Right renal cortex interstitium (tissue), 3 donors: Measurements from ENCODE around the gene GRIK1. TPM values are rescaled to one million over a fixed set of nuclear protein-coding genes. Genes with fewer than 3 reads are reported as not detected.

Source experiments
- DNase-seq, 3 donors: peaks; one replicate each; pipeline ENCODE4 v3.0.0-alpha.2; 2013; ENCODE audit warnings: low read depth in 3 of 3, low spot score in 2 of 3
- polyA plus RNA-seq, 3 donors: library from polyadenylated mRNA; unstranded; fragments of 120-200 nt; gene quantifications; one replicate each; pipeline ENCODE4 v1.2.1, GENCODE V29; 2013; ENCODE audit not compliant: insufficient read length in 3 of 3

Gene GRIK1
- polyA plus RNA-seq, 3 donors = 1.2 to 2.5 (median 1.5) TPM

DNA sequence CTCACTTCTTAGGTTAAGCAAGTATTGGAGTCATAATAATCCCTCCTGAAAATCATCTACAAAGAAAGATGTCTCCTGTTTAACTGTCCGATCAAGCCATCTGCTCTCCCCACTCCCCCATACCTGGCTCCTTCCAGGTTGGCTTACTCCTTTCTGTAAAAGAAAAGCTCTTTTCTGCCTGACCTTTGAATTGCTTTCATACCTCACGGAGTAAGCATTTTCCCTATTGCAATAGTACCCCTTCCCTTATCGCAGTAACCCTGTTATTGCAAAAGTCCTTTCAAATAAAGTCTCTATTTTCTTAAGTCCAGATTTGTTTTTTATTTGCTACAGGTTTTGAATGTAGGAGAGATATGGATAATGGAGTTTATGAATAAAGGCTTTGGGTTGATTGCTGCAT, 150.4 kb downstream of the GRIK1 start:
- no peak for DNase-seq

DNA sequence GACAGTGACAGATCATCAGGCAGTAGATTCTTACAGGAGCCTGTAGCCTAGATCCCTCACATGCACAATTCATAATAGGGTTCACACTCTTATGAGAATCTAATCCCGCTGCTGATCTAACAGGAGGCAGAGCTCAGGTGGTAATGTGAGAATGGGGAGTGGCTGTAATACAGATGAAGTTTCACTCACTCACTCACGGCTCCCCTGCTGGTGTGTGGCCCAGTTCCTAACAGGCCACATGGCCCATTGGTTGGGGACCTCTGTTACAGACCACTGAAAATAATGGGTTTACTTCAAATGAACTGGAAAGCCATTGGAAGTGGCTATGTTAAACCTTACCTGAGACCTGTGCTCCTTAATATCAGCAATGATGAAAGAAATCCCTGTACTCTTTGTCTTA, 151.0 kb downstream of the GRIK1 start:
- DNase-seq = no peak

DNA sequence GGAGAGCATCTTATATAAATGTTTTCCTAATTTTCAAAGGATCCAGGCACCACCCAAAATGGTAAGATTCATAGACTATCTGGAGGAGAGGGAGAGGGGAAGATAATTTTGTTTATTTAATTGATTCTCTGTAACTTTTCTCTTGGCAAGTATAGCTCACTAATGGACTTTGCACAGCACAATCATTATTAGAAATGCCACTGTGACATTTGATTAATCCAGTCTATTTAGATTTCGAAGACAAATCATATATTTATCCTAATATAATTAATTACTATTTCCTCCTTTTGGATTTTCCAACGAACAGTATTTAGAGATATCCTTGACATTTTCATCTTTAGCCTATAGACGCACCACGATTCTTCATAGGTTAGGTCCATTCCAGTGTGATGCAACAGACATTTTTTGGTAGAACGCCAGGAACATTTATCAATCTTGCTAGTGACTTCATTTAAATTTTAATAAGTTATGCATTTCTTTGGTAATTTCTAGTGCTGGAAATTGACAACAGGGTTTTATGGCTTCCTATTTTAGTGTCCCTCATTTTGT, 152.4 kb downstream of the GRIK1 start:
- no peak for DNase-seq

DNA sequence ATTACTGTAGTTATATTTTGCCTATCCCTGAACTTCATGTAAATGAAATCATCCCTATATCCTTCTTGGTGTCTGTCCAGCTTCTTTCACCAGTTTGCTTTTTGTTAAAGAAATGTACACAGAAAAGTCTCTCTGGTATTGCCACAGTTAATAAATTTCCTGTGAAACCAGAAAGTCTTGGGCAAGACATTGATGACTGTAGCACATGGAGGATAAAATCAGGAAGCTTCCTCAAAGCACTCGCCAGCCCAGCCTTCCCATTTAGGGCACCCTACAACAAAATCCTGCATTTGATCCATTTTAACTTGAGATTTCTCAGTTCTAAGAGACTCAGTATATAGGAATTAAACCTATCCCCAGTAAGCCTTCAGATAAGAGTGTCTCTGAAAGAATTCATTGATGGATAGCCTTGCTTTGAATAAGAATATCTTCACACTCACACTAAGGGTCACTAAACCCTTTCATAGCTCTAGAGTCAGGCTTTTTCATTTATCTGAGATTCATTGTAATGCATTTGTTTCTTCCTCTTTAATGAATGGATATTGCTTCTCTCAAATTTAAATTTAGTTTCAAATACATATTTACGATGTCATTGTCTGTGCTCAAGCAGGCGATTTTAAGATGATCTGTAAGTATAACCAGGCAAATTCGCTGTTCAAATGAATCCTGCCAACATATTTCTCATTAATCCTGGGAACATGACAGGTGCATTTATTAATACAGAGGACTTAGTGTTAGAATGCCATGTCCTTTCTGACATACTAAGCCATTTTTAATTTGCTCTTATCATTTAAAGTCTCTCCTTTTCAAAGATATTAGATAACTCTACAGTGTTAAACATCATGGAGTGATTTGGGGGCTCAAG, 153.1 kb downstream of the GRIK1 start:
- no peak for DNase-seq

DNA sequence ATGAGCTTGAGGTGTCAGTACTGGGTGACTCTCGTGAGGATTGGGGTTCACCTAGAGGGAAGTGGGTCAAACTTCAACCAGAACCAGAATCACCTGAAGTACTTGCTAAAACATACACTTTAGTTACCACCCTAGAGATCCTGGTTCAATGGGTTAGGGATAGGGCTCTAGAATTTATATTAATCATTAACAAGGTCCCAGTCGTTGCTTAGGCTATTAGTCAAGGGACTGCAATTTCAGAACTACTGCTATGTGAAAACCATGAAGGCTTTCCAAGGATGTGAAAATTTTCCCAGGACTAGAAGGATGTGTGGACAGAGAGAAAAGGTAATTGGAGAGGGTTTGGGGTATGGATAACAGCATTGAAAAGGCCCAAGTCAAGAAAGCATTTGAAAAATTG, 162.6 kb downstream of the GRIK1 start:
- no peak for DNase-seq

DNA sequence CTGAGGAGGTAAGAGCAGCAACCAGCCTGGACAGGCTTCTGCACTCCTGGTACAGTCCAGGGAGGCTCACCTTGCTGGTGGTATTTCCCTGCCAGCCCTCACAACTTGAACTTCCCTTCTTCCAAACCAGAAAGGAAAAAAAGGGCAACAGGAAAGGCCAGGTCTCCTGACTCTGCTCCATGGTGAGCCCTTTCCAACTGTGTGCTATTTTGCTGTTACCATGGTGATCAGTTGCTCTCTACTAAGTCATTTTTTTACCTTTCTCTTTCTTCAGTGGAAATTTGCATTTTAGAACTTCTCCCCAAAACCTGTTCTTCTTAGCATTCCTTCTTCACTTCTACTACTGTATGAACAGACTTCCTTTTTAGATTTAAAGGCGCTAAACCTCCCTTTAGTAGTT, 164.3 kb downstream of the GRIK1 start:
- no peak for DNase-seq

DNA sequence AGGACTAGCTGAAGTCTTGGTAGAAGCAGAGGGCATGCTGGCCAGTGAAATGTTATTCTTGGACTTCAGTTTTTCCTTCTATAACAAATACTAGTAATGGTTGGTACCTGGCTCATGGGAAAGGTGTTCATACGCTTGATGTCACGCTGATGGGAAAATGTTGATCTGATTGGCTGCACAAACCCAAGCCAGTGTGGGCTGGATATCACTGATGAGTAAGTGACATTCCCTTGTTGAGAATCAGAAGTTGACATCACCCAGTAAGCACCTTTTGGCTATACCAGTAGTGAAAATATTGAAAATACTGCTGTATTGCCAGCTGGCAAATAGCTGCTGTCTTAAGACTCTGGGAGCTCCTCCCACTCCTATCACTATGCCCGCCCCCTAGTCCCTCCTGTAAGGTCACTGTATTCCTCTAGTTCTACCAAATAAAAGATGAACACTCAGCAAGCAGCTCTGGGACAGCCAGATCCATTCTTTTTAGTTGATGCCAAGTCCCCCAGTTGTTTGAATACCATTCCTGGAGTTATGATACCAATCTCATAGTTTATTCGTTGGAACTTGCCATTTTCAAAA, 168.2 kb downstream of the GRIK1 start:
- no peak for DNase-seq

DNA sequence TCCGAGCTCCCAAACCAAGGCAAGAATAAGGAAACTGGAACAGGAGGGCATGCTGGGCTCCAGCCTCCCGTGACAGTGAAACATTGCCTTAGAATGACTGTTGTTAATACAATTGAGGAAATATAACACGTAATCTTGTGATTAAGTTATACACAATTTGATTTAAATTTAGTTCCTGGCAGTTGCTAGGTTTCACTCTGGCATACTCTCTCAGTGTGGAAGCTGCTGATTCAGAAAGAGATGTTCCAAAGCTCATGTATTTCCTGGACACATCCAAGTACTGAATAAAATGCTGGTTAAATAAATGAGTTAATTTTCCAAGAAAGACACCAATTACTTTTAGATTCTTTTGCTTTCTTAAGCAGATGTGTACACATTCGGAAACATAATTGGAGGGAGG, 176.1 kb downstream of the GRIK1 start:
- DNase-seq = no peak

DNA sequence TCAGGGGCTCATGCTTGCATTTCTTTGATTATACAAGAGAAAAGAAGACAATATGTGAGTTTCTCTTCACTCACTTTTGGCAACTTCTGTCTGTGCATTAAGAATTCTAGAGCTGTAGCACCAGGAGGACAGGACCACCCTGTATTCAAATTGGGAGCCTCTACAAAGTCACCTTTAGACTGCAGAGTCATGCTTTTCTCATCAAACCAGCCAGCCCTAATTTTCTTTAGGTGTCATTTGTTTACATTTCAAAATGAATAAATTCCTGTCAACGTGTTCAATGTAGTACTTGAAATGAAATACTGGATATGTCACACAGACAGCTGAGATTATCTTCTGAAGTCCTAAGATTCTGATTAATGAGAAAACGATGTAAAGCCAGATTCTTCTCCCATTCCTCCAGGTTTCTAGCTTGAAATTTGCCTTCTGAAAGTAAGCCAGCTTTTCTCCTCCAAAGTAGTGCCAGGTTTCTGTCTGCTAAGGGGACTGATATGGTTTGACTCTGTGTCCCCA, 177.2 kb downstream of the GRIK1 start:
- DNase-seq = no peak

DNA sequence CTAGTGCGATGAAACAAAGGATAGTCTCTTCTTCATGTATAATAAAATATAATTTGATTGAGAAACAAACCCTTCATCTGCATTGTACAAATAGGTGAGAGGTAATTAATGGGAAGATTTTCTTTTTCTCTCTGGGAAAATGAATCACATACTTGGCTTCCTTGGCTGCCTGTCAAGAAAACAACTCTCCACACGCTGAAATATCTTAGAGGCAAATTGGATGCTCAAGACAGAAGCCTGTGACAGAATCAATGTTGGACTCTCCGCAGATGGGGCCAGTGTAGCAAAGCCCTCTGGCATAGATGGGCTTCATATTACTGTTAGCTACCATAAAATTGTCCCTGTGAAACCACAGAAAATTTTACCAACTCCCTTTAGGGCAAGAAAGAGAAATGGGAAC, 186.6 kb downstream of the GRIK1 start:
- DNase-seq = no peak

DNA sequence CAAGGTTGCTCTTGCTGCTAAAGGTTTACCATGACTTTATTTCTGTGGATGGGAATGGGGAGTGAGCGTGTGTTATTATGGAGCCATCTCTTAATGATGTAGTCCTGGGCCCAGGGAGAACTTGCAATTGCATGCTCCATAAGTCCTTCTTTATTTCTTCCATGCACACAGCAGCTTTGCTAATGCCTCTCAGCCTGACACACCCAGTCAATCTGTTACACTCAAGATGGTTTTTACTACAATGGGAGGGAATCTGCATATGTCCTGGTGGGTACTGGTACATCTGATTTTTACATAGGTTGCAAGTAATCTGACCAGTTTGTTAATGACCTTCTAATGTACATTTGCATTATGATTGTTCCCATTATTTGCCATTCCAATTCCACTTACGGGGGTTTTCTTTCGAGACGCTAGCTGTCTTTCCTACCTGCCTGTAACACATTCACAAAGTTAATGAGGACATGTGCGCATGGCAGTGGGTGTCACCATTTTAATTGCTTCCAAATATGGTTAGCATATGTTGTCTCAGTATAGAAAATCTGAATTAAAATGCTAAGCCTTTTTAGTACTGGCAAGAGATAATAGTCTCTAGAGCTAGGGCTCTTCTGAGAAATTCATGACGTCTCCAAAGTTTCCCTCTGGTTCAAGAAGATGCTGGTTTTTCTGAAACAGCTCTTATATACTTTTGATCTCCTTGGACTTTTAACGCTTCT, 188.2 kb downstream of the GRIK1 start:
- DNase-seq = no peak

DNA sequence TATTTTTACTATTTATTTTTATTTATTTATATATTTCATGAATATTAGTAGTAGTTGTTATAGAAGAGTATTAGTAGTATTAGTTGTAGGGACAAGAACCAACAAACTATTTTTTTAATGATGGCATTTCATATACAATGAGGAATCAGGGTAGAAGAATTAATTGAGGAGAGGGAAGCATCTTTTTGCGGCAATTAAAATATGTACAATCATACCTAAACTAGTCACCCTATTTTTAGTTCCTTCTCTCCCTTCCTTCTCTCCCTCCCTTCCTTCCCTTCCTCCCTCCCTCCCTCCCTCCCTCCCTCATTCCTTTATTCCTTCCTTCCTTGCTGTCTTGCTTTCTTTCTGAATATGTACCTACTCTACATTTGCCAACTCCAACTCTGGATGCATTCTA, 189.8 kb downstream of the GRIK1 start:
- no peak for DNase-seq

DNA sequence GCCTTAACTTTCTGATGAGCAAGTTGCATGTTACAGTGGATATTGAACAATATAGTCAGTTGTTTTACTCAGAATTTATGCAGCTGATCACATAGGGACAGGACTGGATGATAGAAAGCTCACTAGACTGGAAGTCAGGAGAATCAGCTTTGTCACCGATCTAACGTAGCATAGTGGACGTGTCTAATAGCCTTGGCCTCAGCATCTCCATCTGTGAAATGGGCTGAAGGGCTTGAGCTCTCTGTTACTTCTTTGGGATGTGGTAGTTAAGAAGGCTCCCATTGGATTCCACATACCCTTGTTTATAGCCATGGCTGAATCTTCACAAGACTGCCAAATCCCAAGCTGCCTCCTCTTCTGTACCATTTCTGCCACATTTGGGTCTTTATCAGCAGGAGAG, 190.6 kb downstream of the GRIK1 start:
- no peak for DNase-seq

DNA sequence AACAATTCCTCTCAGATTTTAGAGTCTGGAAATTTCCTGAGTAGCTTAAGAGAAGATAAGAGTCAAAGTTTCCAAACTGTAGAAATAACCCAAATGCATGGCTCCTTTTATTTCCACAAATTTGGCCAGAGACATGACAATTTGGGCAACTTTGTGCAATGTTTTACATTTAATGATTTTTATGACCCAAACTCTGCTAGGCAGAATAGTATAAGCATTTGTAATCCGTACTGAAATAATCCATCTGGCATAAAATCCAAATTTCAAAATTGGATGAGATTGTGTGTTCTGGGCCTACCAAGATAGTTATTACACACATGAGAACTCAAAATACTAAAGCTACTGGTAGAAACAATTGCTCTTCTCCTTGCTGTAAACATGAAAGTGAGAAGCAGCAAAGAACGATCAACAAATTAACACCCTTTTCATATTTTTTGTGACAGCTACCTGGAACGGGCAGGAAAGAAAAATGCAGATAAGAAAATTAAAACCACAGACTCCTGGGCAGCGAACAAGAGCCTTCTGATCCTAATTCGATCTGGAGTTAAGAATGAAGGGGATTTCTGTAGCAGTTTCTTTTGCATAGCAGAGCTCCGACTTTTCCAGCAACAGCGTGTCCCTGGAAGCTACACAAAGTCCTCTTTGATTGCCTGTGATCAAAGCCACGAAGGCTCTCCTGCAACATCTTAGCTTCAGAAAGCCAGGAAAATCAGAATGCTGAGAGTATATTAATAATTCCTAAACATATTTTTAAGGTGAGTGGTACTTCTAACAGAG, 191.2 kb downstream of the GRIK1 start:
- no peak for DNase-seq

DNA sequence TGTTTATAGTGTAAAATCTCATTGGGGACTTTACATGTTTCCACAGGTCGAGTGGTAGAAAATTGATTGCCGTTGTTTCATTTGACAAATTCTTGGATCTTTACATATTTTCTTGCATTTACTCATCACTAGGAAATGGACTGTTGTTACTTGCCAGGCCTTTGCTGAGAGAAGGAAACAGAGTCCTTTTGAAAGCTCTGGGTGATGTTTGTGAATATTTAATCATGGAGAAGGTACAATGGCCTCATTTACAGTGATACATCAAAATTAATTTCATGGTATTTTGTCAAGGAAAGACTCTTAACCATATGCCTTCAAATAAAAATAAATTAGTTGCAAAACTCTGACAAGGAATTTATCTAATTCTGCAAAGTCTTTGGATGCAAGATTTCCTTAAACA, 198.0 kb downstream of the GRIK1 start:
- DNase-seq = no peak

DNA sequence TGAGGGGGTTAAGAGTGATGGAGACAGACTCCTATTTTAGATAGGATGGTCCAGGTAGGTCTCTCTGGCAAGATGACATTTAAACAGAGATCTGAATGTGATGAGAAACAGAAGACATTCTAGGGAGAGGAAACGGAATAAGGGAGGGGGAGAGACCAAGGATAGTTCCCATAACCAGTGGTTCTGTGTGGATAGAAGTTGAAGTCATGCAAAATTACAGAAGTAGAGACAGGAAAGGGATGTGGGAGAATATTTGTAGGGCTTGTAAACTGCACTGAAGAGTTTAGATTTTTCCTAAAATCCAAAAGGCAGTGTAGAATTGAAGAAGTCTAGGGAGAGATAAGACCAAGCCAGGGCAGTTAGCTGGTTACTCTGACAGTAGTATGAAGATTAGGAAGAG, 200.6 kb downstream of the GRIK1 start:
- DNase-seq = no peak

DNA sequence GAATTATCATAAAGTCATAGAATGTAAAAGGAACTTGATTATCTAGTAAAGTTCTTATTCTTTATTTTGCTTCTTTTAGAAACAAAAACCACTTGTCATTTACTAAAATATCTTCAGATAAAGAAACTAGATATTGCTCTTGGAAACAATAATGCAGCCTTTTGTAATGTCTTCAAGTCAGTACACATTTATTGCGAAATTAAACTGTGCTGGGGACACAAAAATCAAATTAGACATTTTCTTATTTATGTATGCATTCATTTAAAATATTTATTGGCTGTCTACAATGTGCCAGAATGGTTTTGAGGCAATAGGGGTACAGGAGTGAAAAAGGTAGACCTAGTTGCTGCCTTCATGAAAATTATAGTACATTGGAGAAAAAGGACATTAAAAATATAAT, 201.1 kb downstream of the GRIK1 start:
- no peak for DNase-seq

DNA sequence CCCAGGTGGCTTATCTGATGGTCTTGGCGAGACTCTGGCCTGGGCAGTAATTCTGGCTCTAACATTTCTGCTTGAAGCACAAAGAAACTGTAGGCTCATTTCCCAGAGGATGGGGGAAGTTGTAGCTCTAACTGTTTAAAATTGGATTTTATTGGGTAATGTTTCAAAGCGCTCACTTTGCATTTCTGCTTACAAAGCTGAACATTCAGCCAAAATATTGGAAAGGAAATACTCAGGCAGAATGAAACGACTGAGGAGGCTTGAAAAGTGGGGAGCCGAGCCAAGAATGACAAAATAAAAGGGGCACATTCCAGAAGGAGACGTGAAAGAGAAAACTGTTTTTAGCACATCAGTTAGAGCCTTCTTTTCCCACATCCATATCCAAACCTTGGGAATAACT, 202.6 kb downstream of the GRIK1 start:
- DNase-seq = no peak

DNA sequence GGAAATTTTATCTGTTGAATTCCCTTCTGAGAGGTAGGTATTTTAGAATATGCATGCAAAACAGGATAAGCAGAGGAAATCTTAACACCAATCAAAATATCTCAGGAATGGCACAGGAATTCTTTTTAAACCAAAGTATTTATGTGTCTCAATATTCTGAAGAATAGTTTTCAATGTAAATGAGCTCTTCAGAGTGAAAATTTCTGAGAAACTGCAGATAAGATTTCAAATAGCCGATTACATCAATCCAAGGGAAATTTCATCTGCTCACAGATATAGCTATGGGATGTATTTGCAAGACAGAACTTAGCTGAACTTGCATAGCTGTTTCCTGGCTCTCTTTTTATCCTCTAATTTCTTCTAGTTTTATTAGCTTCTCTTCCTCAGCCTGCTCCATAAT, 209.5 kb downstream of the GRIK1 start:
- no peak for DNase-seq

DNA sequence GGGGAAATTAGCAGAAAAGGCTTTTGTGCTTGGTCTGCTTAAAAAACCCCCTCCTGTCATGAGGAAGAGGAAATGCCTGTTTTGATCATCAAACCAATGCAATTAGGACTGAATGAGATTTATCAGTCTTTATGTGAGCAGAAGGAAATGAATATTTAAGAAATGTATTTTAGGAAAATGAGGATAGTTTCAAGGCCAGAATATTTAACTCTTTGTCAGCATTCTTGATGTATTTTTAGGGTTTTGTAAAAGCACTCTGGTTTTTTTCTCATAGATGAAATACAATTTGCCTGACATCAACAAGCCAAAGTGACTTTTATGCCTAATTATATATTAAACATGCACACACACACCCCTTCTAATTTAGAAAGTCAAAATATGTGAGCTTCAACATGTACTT, 213.8 kb downstream of the GRIK1 start:
- DNase-seq = no peak
